Progenitor cell of endocrine pancreas (in vitro differentiated cells): ENCODE results near the gene CCL27. TPM values are rescaled to one million over a fixed set of nuclear protein-coding genes. Genes with fewer than 3 reads are reported as not detected.
"Not testable (repeated sequence)": the region's sequence is repeated elsewhere in the genome, so short reads cannot be mapped to it uniquely, and the experiment has no call there.

Experiments
- DNase-seq: peaks from one replicate; pipeline ENCODE4 v3.0.0; 2021; ENCODE audit warnings: low spot score; ENCODE audit not compliant: unreplicated experiment
- H3K27ac Mint-ChIP-seq: 2 replicates; pipeline ENCODE4 v1.8.0; 2021; ENCODE audit warnings: mild to moderate bottlenecking, moderate library complexity, mixed read lengths
- H3K27me3 Mint-ChIP-seq: 2 replicates; pipeline ENCODE4 v1.8.0; 2021; ENCODE audit warnings: mixed read lengths
- H3K36me3 Mint-ChIP-seq: 2 replicates; pipeline ENCODE4 v1.8.0; 2022; ENCODE audit warnings: mixed read lengths; ENCODE audit not compliant: insufficient read depth
- H3K4me1 Mint-ChIP-seq: 2 replicates; pipeline ENCODE4 v1.8.0; 2021; ENCODE audit warnings: low read depth, mixed read lengths
- H3K4me3 Mint-ChIP-seq: 2 replicates; pipeline ENCODE4 v1.8.0; 2021; ENCODE audit warnings: low read depth, mild to moderate bottlenecking, moderate library complexity, mixed read lengths
- H3K9me3 Mint-ChIP-seq: 2 replicates; pipeline ENCODE4 v1.8.0; 2021; ENCODE audit warnings: low read depth, mixed read lengths
- total RNA-seq: library from RNA; stranded (reverse); gene quantifications from 2 replicates; pipeline ENCODE4 v1.2.1, GENCODE V29; 2021
- TF ChIP-seq, protein P1 (sequence below): fragments of 200-600 bp; sonication (generic); IDR thresholded peaks from one replicate; pipeline ENCODE4 v1.5.0; 2021; ENCODE audit warnings: antibody characterized with exemption, mild to moderate bottlenecking; ENCODE audit not compliant: unreplicated experiment

The CCL27 gene
- total RNA-seq, 1 donor from 2014 or later: 0.67 TPM

DNA sequence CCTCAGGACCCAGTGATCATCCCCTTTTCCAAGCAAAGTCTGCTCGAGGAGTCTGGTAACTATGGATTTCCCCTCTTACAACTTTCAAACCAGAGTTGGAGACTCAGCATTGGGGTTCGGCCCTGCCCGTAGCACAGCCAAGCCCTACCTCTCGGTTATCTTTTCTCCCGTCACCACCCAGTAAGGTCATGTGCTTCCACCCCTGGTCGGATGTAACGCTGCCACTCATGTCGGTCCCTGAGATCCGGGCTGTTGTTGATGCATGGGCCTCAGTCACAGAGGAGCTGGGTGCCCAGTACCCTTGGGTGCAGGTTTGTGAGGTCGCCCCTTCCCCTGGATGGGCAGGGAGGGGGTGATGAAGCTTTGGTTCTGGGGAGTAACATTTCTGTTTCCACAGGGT lies 14.8 kb downstream of the CCL27 start:
- H3K9me3 Mint-ChIP-seq: no peaks in the 10 kb centered on the region
- no peaks in the 10 kb centered on the region for H3K27me3 Mint-ChIP-seq
- TF ChIP-seq, protein P1, sequence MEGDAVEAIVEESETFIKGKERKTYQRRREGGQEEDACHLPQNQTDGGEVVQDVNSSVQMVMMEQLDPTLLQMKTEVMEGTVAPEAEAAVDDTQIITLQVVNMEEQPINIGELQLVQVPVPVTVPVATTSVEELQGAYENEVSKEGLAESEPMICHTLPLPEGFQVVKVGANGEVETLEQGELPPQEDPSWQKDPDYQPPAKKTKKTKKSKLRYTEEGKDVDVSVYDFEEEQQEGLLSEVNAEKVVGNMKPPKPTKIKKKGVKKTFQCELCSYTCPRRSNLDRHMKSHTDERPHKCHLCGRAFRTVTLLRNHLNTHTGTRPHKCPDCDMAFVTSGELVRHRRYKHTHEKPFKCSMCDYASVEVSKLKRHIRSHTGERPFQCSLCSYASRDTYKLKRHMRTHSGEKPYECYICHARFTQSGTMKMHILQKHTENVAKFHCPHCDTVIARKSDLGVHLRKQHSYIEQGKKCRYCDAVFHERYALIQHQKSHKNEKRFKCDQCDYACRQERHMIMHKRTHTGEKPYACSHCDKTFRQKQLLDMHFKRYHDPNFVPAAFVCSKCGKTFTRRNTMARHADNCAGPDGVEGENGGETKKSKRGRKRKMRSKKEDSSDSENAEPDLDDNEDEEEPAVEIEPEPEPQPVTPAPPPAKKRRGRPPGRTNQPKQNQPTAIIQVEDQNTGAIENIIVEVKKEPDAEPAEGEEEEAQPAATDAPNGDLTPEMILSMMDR: no peak
- peaks cover 8% of the 10 kb centered on the region for H3K36me3 Mint-ChIP-seq
- peak overlapping the region; percentile 92 for H3K27ac Mint-ChIP-seq
- H3K4me3 Mint-ChIP-seq: peak overlapping the region; percentile 84
- DNase-seq: no peak
- peaks cover 39% of the 10 kb centered on the region for H3K4me1 Mint-ChIP-seq

DNA sequence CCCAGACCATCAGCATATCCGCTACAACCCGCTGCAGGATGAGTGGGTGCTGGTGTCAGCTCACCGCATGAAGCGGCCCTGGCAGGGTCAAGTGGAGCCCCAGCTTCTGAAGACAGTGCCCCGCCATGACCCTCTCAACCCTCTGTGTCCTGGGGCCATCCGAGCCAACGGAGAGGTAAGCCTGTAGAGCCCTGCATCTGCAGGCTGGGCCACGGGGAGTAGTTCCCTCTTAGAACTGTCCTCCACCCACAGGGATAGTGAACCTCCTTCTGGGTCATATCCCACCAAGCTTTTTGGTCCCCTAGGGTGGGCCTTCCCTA lies 15.4 kb downstream of the CCL27 start:
- H3K9me3 Mint-ChIP-seq: no peaks in the 10 kb centered on the region
- peak overlapping the region; percentile 84 for H3K4me3 Mint-ChIP-seq
- TF ChIP-seq, protein P1: no peak
- no peak for DNase-seq
- peaks cover 8% of the 10 kb centered on the region for H3K36me3 Mint-ChIP-seq
- H3K4me1 Mint-ChIP-seq: peaks cover 32% of the 10 kb centered on the region
- no peaks in the 10 kb centered on the region for H3K27me3 Mint-ChIP-seq
- peak overlapping the region; percentile 92 for H3K27ac Mint-ChIP-seq

DNA sequence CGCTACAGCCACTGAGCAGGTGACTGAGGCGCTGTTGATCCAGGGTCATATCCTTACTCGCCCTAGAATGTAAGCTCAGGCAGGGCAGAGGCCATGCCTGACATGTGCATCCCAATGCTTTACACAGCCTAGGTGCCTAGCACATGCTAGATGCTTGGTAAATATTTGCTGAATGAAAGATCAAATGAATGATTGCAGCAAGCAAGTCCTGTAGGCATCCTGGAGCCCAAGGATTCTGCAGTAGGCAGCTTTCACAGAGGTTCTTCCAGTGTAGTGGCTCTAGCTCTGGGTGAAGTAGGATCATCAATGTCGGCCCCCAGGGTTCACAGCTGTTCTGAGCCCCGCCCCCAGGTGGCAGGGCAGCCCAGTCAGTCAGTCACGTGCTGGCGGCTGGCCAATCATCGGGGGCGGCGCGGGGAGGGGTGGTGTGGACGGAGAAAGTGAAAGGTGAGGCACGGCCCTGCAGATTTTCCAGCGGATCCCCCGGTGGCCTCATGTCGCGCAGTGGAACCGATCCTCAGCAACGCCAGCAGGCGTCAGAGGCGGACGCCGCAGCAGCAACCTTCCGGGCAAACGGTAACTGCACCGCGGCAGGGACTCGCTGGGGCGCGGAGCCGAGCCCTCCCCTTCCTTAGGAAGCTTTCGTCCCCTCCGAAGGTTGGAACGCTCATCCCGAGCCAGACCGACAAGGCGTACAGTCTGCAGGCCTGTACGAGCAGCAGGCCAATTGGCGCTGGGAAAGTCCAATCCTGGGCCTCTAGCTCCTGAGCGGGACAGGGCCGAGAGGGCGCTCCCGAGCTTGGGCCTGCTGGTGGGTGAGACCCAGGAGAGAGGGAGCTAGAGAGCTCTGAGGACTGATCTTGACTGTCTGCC lies 16.0 kb downstream of the CCL27 start, which contains the start of gene GALT:
Gene GALT (plus strand): TSS at position 465 of the 873 bp plus-strand sequence. CDS start 30 bp downstream, at position 495.
- Mint-ChIP-seq H3K9me3 (no peaks in the 10 kb centered on the region), H3K36me3 (peaks cover 8% of the 10 kb centered on the region), H3K27ac (peak within 1 kb of the TSS; percentile 92), H3K4me3 (peak within 1 kb of the TSS; percentile 84), H3K4me1 (peaks cover 29% of the 10 kb centered on the region), H3K27me3 (no peaks in the 10 kb centered on the region)
- TF ChIP-seq, protein P1: peak; percentile 43
- peak; percentile 95 for DNase-seq

DNA sequence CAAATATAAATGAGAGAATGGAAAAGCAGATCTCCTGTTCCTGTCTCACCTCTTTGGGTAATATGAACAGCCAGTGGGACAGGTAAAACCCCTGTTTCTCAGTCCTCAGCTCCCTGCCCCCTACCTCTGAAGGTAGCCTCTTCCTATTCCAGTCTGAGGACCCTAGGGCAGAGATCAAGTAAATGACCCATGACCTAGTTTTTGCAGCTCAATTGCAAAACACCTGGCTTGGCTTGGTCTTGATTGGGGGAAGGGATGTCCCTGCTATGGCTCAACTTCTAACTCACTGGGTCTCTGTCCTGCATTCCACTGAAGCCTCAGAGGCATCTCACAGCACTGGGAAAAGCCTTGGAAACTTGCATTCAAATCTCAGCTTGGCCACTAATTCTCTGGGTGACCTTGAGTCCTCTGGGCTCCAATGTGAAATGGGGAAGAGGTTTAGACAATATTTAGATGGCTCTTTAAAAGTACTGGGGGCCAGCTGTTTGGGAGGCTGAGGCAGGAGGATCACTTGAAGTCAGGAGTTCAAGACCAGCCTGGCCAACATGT lies 17.6 kb downstream of the CCL27 start:
- H3K9me3 Mint-ChIP-seq: no peaks in the 10 kb centered on the region
- H3K27ac Mint-ChIP-seq: no peak overlapping the region
- H3K36me3 Mint-ChIP-seq: peaks cover 8% of the 10 kb centered on the region
- H3K27me3 Mint-ChIP-seq: no peaks in the 10 kb centered on the region
- DNase-seq: no peak
- TF ChIP-seq, protein P1: no peak
- peaks cover 25% of the 10 kb centered on the region for H3K4me1 Mint-ChIP-seq
- peak overlapping the region; percentile 15 for H3K4me3 Mint-ChIP-seq

DNA sequence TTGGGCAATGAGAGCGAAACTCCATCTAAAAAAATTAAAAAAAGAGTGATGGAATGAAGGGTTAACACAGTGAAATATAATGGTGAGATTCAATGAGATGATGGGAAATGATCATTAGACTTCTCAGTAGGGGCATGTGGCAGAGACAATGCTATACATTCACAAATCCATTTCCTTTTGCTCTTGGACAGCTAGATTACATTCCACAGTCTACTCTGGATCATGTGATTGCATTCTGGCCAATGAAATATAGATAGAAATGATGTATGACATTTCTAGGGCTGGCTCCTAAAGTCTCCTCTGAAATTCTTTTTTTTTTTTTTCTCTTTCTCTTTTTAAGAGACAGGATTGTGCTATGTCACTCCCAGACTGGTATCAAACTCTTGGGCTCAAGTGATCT lies 19.8 kb downstream of the CCL27 start:
- Mint-ChIP-seq H3K27ac (no peak overlapping the region), H3K36me3 (no peaks in the 10 kb centered on the region), H3K4me3 (no peak overlapping the region), H3K4me1 (peaks cover 24% of the 10 kb centered on the region), H3K27me3 (no peaks in the 10 kb centered on the region), H3K9me3 (no peaks in the 10 kb centered on the region)
- no peak for DNase-seq
- TF ChIP-seq, protein P1: no peak

DNA sequence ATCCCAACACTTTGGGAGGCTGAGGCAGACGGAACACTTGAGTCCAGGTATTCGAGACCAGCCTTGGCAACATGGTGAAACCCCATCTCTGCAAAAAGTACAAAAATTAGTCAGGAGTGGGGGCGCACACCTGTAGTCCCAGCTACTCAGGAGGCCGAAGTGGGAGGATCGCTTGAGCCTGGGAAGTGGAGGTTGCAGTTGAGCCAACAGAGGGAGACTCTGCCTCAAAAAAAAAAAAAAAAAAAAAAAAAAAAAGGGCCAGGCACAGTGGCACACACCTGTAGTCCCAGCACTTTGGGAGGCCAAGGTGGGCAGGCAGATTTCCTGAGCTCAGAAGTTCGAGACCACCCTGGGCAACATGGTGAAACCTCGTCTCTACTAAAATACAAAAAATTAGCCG lies 23.1 kb downstream of the CCL27 start:
- H3K4me3 Mint-ChIP-seq, H3K27ac Mint-ChIP-seq, H3K27me3 Mint-ChIP-seq, H3K36me3 Mint-ChIP-seq, H3K9me3 Mint-ChIP-seq, DNase-seq: not testable (repeated sequence)
- H3K4me1 Mint-ChIP-seq: peaks cover 11% of the 10 kb centered on the region
